GM12801 (cell line): ENCODE measurements around the gene HACD2.

Experiments used
- TF ChIP-seq, protein P1 (sequence below): IDR thresholded peaks from one replicate; pipeline ENCODE4 v1.5.1; 2011; ENCODE audit warnings: control low read depth; ENCODE audit not compliant: insufficient read length; ENCODE audit errors: extremely low read depth

Gene HACD2

DNA sequence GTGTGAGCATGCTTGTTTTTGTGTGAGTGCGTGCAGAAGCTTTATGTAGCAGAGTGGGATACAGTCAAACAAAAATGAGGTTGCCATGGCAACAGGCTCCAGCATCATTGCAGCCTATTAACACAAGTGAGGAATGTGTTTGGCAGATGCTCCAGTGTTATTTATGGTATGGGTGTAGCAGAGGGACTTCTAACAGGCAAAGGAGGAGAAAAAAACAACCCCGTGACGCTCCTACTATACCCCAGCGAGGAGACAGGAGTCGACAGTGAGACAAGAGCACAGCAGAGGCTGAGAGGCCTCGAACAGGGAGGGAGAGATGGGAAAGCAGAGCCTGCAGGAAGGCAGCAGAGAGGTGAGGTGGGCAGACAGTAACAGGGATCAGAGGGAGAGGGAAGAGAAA, 140.8 kb downstream of the HACD2 start:
- TF ChIP-seq, protein P1, sequence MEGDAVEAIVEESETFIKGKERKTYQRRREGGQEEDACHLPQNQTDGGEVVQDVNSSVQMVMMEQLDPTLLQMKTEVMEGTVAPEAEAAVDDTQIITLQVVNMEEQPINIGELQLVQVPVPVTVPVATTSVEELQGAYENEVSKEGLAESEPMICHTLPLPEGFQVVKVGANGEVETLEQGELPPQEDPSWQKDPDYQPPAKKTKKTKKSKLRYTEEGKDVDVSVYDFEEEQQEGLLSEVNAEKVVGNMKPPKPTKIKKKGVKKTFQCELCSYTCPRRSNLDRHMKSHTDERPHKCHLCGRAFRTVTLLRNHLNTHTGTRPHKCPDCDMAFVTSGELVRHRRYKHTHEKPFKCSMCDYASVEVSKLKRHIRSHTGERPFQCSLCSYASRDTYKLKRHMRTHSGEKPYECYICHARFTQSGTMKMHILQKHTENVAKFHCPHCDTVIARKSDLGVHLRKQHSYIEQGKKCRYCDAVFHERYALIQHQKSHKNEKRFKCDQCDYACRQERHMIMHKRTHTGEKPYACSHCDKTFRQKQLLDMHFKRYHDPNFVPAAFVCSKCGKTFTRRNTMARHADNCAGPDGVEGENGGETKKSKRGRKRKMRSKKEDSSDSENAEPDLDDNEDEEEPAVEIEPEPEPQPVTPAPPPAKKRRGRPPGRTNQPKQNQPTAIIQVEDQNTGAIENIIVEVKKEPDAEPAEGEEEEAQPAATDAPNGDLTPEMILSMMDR, result no peak

DNA sequence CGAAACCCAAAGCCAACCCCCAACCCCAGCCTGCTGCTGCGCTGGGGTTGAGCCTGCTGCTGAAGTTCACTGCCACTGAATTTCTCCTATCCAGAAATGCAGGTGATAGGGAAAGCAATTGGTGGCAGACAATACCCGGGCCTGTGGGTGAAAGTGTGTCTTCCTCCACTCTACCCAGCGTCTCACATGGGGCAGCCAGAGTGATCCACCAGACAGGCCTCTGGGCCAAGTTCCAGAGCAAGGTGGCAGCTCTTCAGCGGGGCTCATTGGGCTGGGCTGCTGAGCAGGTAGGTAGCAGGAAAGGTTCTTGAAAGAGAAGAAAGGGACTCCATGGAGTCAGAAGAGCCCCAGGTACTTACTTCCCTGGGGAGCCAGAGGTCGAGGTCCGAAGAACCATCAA, 141.9 kb downstream of the HACD2 start:
- TF ChIP-seq, protein P1, result no peak

DNA sequence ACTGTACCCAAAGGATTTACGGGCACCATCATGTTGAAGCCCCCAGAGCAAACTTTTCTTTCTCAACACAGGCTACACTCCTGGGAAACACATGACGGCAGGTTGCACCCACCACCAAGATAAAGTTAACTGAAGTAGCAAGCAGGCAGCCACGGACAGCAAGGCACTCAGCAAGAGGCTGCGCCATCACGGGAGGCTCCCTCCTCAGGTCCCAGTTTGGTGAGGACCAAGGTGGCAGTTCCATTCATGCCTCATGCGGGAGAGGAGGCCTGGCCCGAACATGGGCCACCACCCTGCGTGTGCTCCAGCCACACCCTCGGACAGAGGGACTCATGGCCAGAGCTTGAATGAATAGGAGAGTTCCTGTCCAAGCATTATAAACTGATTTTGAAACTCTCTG, 142.7 kb downstream of the HACD2 start:
- TF ChIP-seq, protein P1, result no peak
